Stimulated activated CD4-positive, alpha-beta T cell treated with anti-CD3 and anti-CD28 coated beads, Interleukin-1b, Interleukin-23, amount 100 ng/mL, for 4 hours (primary cell): ENCODE data around the gene GTF3A.

ENCODE experiments used
- DNase-seq, 2 donors: peaks; one replicate each; pipeline ENCODE4 v3.0.0-alpha.2; 2020; ENCODE audit warnings: low read depth in 2 of 2

Gene GTF3A

GRCh38 chr13:27405546-27406134 lies 18.8 kb upstream of the GTF3A start:
- DNase-seq, result no peak

GRCh38 chr13:27406178-27406939 lies 18.1 kb upstream of the GTF3A start:
- no peak for DNase-seq

GRCh38 chr13:27408074-27408473 lies 16.3 kb upstream of the GTF3A start:
- no peak for DNase-seq

- DNase-seq, result no peak
Observed at GRCh38 chr13:27409013-27409412, 15.4 kb upstream of the GTF3A start.

GRCh38 chr13:27411341-27411740 lies 13.1 kb upstream of the GTF3A start:
- DNase-seq, result no peak

- no peak for DNase-seq
Observed at GRCh38 chr13:27415116-27415515, 9.3 kb upstream of the GTF3A start.

- no peak for DNase-seq
Observed at GRCh38 chr13:27419328-27419727, 5.1 kb upstream of the GTF3A start.

- no peak for DNase-seq
Observed at GRCh38 chr13:27421101-27421871, 3.1 kb upstream of the GTF3A start.

GRCh38 chr13:27423333-27423732 lies 1.1 kb upstream of the GTF3A start:
- DNase-seq, result no peak

- peak in 1 of 2 donors; percentile 11 for DNase-seq
Observed at GRCh38 chr13:27425158-27425917, 919 bp downstream of the GTF3A start.

GRCh38 chr13:27425918-27426630 lies 1.7 kb downstream of the GTF3A start:
- peak; percentile 51 to 62 for DNase-seq

GRCh38 chr13:27427641-27428040 lies 3.2 kb downstream of the GTF3A start:
- DNase-seq, result no peak

- no peak for DNase-seq
Observed at GRCh38 chr13:27428160-27428559, 3.7 kb downstream of the GTF3A start.

- DNase-seq, result no peak
Observed at GRCh38 chr13:27432180-27432579, 7.8 kb downstream of the GTF3A start.

- DNase-seq, result no peak
Observed at GRCh38 chr13:27432611-27433210, 8.3 kb downstream of the GTF3A start.

- no peak for DNase-seq
Observed at GRCh38 chr13:27437126-27437525, 12.7 kb downstream of the GTF3A start.

GRCh38 chr13:27440408-27440807 lies 16.0 kb downstream of the GTF3A start:
- no peak for DNase-seq

GRCh38 chr13:27442071-27442647 lies 17.7 kb downstream of the GTF3A start:
- DNase-seq, result no peak

GRCh38 chr13:27442797-27443196 lies 18.4 kb downstream of the GTF3A start:
- DNase-seq, result no peak

- no peak for DNase-seq
Observed at GRCh38 chr13:27446986-27447583, 22.7 kb downstream of the GTF3A start.
